VCaP (cell line): Measurements from ENCODE around the gene GINS3.

ENCODE experiments used
- H3K27ac ChIP-seq: fragments of 450-650 bp; 2 replicates; pipeline ENCODE4 v1.5.1; 2017
- CTCF ChIP-seq: fragments of 450-650 bp; conservative IDR thresholded peaks from 2 replicates; pipeline ENCODE4 v1.5.1; 2017; ENCODE audit warnings: mild to moderate bottlenecking, moderate library complexity

The GINS3 gene

GRCh38 chr16:58428621-58429542 lies 36.6 kb downstream of the GINS3 start:
- H3K27ac ChIP-seq, result no peak overlapping the region
- no peak for TF ChIP-seq CTCF

- no peak overlapping the region for H3K27ac ChIP-seq
- TF ChIP-seq CTCF, result no peak
Measured at GRCh38 chr16:58430718-58431117, 38.4 kb downstream of the GINS3 start.

GRCh38 chr16:58433569-58433951 lies 41.3 kb downstream of the GINS3 start:
- no peak for TF ChIP-seq CTCF
- H3K27ac ChIP-seq, result no peak overlapping the region

GRCh38 chr16:58435779-58436178 lies 43.5 kb downstream of the GINS3 start:
- H3K27ac ChIP-seq, result no peak overlapping the region
- TF ChIP-seq CTCF, result no peak

- TF ChIP-seq CTCF, result no peak
- H3K27ac ChIP-seq, result no peak overlapping the region
Measured at GRCh38 chr16:58440131-58440530, 47.9 kb downstream of the GINS3 start.

- no peak for TF ChIP-seq CTCF
Measured at GRCh38 chr16:58442547-58442946, 50.3 kb downstream of the GINS3 start.

GRCh38 chr16:58443783-58444182 lies 51.5 kb downstream of the GINS3 start:
- TF ChIP-seq CTCF, result no peak
- H3K27ac ChIP-seq, result no peak overlapping the region

More at GRCh38 chr16:58442547-58442946, 50.3 kb downstream of the GINS3 start:
- no peak overlapping the region for H3K27ac ChIP-seq
